K562 (cell line): ENCODE results near the gene CFAP69. TPM values are rescaled to one million over a fixed set of nuclear protein-coding genes. Genes with fewer than 3 reads are reported as not detected.
A peak's percentile ranks its signal among the peaks of the same experiment; 100 is the strongest.

Experiments
- ATAC-seq: fragments of 200-7000 bp; cut with Tn5 transposase; 3 replicates; pipeline ENCODE4 v1.9.1; 2020; ENCODE audit warnings: moderate library complexity
- BruUV-seq: library from RNA; stranded (reverse); fragments of 400-500 nt; replicated peaks from 2 replicates; lab custom pipeline; 2021; lab: Mats Ljungman, UMichigan
- CTCF ChIA-PET: fragments of 300-600 bp; formaldehyde crosslinking; extraction: SDS; loops from one replicate; lab custom pipeline; 2021; ENCODE audit warnings: low intra/inter-chr PET ratio; lab: Yijun Ruan, JAX
- POLR2A ChIA-PET: fragments of 300-600, 350-650 bp; sonication (Branson Sonifier 250); formaldehyde crosslinking; extraction: SDS; loops from one replicate; lab custom pipeline; 2021; ENCODE audit warnings: antibody characterized with exemption, inconsistent platforms; lab: Yijun Ruan, JAX
- DNase-seq, 4 experiments: peaks; one replicate each; pipeline versions ENCODE4 v3.0.0 to v3.0.0-alpha.2; 2011 to 2018; ENCODE audit warnings: low spot score in 3 of 4, mixed read lengths in 3 of 4; ENCODE audit errors: extremely low read depth in 1 of 4
- FAIRE-seq: peaks from 2 replicates; lab custom pipeline; 2011; peaks lifted over from hg19 to GRCh38; lab: Jason Lieb, UNC
- H2AFZ ChIP-seq: 2 replicates; pipeline ENCODE4 v1.6.0; 2011; ENCODE audit warnings: low read depth, low read length, control low read depth, inconsistent platforms
- H3K27ac ChIP-seq: fragments of 200-600 bp; 3 replicates; pipeline ENCODE4 v1.8.0; 2011; ENCODE audit warnings: low read depth, mild to moderate bottlenecking, control low read depth, inconsistent platforms, low read length, moderate library complexity, mixed read lengths; ENCODE audit errors: extremely low read depth
- H3K27me3 ChIP-seq, 2 experiments: fragments of 300-600 bp in 1 of 2; 2 replicates in 1 of 2; 3 replicates in 1 of 2; pipeline versions ENCODE4 v1.6.0 to v1.8.0; 2011; ENCODE audit warnings: inconsistent platforms in 2 of 2, low read length in 2 of 2, mild to moderate bottlenecking in 1 of 2, mixed read lengths in 1 of 2, moderate library complexity in 1 of 2; ENCODE audit not compliant: control insufficient read depth in 2 of 2, insufficient read depth in 2 of 2
- H3K36me3 ChIP-seq: fragments of 300-600 bp; 3 replicates; pipeline ENCODE4 v1.8.0; 2011; ENCODE audit warnings: mild to moderate bottlenecking, low read length, inconsistent platforms; ENCODE audit not compliant: control insufficient read depth, insufficient read depth
- H3K4me1 ChIP-seq, 2 experiments: fragments of 200-600 bp in 1 of 2; replicated peaks in 1 of 2; 2 replicates in 1 of 2; 3 replicates in 1 of 2; pipeline versions ENCODE4 v1.5.1 to v1.8.0; 2011; ENCODE audit warnings: inconsistent platforms in 2 of 2, low read length in 2 of 2, mild to moderate bottlenecking in 1 of 2, mixed read lengths in 1 of 2, moderate library complexity in 1 of 2; ENCODE audit not compliant: control insufficient read depth in 2 of 2, insufficient read depth in 2 of 2
- H3K4me2 ChIP-seq: 2 replicates; pipeline ENCODE4 v1.6.1; 2011; ENCODE audit warnings: low read length, control low read depth, inconsistent platforms, mixed read lengths; ENCODE audit not compliant: insufficient read depth
- H3K4me3 ChIP-seq: fragments of 200-600 bp; sonication (generic), shearing (Covaris generic); 2 replicates; pipeline ENCODE4 v1.5.1; 2016; ENCODE audit warnings: control low read depth, inconsistent platforms
- H3K79me2 ChIP-seq: fragments of 200-600 bp; 3 replicates; pipeline ENCODE4 v1.8.0; 2011; ENCODE audit warnings: low read length, inconsistent platforms; ENCODE audit not compliant: control insufficient read depth, insufficient read depth
- H3K9ac ChIP-seq, 2 experiments: 2 replicates each; pipeline versions ENCODE4 v1.6.0 to v1.6.1; 2011; ENCODE audit warnings: low read depth in 2 of 2, low read length in 2 of 2, control low read depth in 1 of 2, inconsistent platforms in 1 of 2, mild to moderate bottlenecking in 1 of 2, mixed read lengths in 1 of 2; ENCODE audit not compliant: insufficient read depth in 1 of 2
- H3K9me1 ChIP-seq: one replicate; pipeline ENCODE4 v1.6.0; 2011; ENCODE audit warnings: inconsistent platforms, mild to moderate bottlenecking, low read length, moderate library complexity; ENCODE audit not compliant: control insufficient read depth, insufficient read depth
- H3K9me3 ChIP-seq: replicated peaks from 2 replicates; pipeline ENCODE4 v1.5.1; 2011; ENCODE audit warnings: low read depth, low read length, inconsistent platforms; ENCODE audit not compliant: control insufficient read depth, insufficient read depth
- H4K20me1 ChIP-seq: replicated peaks from 2 replicates; pipeline ENCODE4 v1.6.1; 2011; ENCODE audit warnings: low read length, inconsistent platforms, mixed read lengths; ENCODE audit not compliant: control insufficient read depth, insufficient read depth
- RBM25 ChIP-seq: fragments of 200-400 bp; formaldehyde crosslinking; IDR thresholded peaks from 2 replicates; pipeline ENCODE4 v1.6.1; 2018; ENCODE audit warnings: low read length, low read depth, moderate library complexity; ENCODE audit not compliant: severe bottlenecking
- SOX6 ChIP-seq: fragments of 450-650 bp; IDR thresholded peaks from 2 replicates; pipeline ENCODE4 v1.6.1; 2014; ENCODE audit warnings: mild to moderate bottlenecking
- SP2 ChIP-seq: IDR thresholded peaks from 2 replicates; pipeline ENCODE4 v1.6.1; 2011; ENCODE audit warnings: mild to moderate bottlenecking, low read depth, low read length, moderate library complexity; ENCODE audit not compliant: poor library complexity, severe bottlenecking; ENCODE audit errors: extremely low read depth
- in situ Hi-C: fragments of 300-500 bp; cut with MboI; formaldehyde crosslinking; loops from 4 replicates; pipeline ENCODE4 v1.15.0; 2018; ENCODE audit warnings: inconsistent platforms, mixed read lengths
- intact Hi-C: fragments of 100-400 bp; cut with micrococcal nuclease; formaldehyde crosslinking; loops from 2 replicates; pipeline ENCODE4 v1.14.2; 2022
- polyA plus RNA-seq, 8 experiments: library from polyadenylated mRNA; depleted of rRNA in 4 of 8; stranded (reverse) in 5 of 8; unstranded in 3 of 8; fragments of >200 nt; fragmentation: Nextera tagmentation in 2 of 8; fragmentation: Illumina TruSeq in 1 of 8; extraction: Ambion mirVana in 2 of 8; extraction: Trizol in 1 of 8; gene quantifications; 2 replicates each; pipeline versions ENCODE4 v1.2.1 to v1.2.3, GENCODE V29; 2011 to 2014; ENCODE audit warnings: inconsistent platforms in 1 of 8, missing spikeins in 1 of 8
- total RNA-seq, 7 experiments: library from RNA; depleted of rRNA in 6 of 7; stranded (reverse); fragments of >200 nt in 6 of 7; fragmentation: Illumina TruSeq in 2 of 7; extraction: Trizol in 2 of 7; gene quantifications; 2 replicates each; pipeline versions ENCODE4 v1.2.1 to v1.2.3, GENCODE V29; 2011 to 2021; ENCODE audit warnings: low replicate concordance in 1 of 7
- TF ChIP-seq, protein P1 (sequence below): sonication (generic); formaldehyde crosslinking; IDR thresholded peaks from 2 replicates; pipeline ENCODE4 v1.9.0; 2022; ENCODE audit warnings: mild to moderate bottlenecking, missing genetic modification reagents
- TF ChIP-seq, protein P2 (sequence below): sonication (generic); formaldehyde crosslinking; IDR thresholded peaks from 2 replicates; pipeline ENCODE4 v1.8.0; 2022; ENCODE audit warnings: mild to moderate bottlenecking, missing genetic modification reagents

The CFAP69 gene
- total and polyA plus RNA-seq, 9 of the 15 experiments (the other 6 are each of a cell fraction or from before 2014, with no cell fraction given): 0.24 to 5.1 (median 1.7) TPM

DNA sequence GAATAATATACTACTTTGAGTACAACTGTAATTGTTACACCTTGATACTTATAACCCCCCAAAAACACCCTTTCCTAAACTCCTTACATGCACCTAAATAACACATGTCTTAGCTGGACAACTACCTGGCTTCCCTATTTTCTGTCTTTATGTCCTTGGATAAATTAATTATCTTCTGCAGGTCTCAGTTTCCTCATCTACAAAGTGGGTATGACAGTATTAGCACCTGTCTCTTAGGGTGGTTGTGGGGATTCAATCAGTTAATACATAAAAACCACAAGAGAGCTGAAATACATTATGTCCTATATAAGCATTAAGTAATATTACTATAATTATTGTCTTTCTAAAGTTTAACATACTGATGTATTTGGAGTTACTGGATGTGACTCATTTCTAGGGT is 22.6 kb upstream of the CFAP69 start:
- no peak overlapping the region for H3K4me3 ChIP-seq
- no peaks in the 10 kb centered on the region for H3K4me1 ChIP-seq
- H3K27ac ChIP-seq: no peak overlapping the region
- CTCF ChIA-PET: no interaction called here
- POLR2A ChIA-PET: no interaction called here
- no peak overlapping the region for H3K9ac ChIP-seq
- H3K36me3 ChIP-seq: no peaks in the 10 kb centered on the region
- no peak for TF ChIP-seq SP2
- no peak for TF ChIP-seq SOX6
- TF ChIP-seq, protein P1, sequence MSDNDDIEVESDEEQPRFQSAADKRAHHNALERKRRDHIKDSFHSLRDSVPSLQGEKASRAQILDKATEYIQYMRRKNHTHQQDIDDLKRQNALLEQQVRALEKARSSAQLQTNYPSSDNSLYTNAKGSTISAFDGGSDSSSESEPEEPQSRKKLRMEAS (CRISPR knock-in tag): no peak
- TF ChIP-seq RBM25: peak; percentile 47
- TF ChIP-seq, protein P2, sequence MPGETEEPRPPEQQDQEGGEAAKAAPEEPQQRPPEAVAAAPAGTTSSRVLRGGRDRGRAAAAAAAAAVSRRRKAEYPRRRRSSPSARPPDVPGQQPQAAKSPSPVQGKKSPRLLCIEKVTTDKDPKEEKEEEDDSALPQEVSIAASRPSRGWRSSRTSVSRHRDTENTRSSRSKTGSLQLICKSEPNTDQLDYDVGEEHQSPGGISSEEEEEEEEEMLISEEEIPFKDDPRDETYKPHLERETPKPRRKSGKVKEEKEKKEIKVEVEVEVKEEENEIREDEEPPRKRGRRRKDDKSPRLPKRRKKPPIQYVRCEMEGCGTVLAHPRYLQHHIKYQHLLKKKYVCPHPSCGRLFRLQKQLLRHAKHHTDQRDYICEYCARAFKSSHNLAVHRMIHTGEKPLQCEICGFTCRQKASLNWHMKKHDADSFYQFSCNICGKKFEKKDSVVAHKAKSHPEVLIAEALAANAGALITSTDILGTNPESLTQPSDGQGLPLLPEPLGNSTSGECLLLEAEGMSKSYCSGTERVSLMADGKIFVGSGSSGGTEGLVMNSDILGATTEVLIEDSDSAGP (CRISPR knock-in tag): no peak
- no peaks in the 10 kb centered on the region for H3K79me2 ChIP-seq
- ATAC-seq: no peak
- no peak overlapping the region for H3K4me2 ChIP-seq
- intact Hi-C loops (no loop called here), in situ Hi-C loops (no loop called here)
- H3K9me1 ChIP-seq: no peaks in the 10 kb centered on the region
- BruUV-seq: no TSS peak
- no peak overlapping the region for H2AFZ ChIP-seq
- H4K20me1 ChIP-seq: no peaks in the 10 kb centered on the region
- no peak for DNase-seq
- H3K9me3 ChIP-seq: no peaks in the 10 kb centered on the region
- FAIRE-seq: no peak
- no peaks in the 10 kb centered on the region for H3K27me3 ChIP-seq
